ENCODE data around the gene ZNF792. TPM values are rescaled to one million over a fixed set of nuclear protein-coding genes. Genes with fewer than 3 reads are reported as not detected.

Gene ZNF792
- total and polyA plus RNA-seq, 12 donors: 1.6 to 5.9 (median 3.6) TPM

- ATAC-seq (no peak), DNase-seq (no peak)
- Histone ChIP-seq H3K4me3 (no peak overlapping the region), H3K9me3 (no peaks in the 10 kb centered on the region), H3K4me1 (peaks cover 5 to 45% (median 25%) of the 10 kb centered on the region in 9 donors), H3K36me3 (no peaks in the 10 kb centered on the region), H3K27ac (no peak overlapping the region), H3K27me3 (no peaks in the 10 kb centered on the region)
- intact Hi-C loops (cut with DNase I): no loop called here
- TF ChIP-seq, protein P1, sequence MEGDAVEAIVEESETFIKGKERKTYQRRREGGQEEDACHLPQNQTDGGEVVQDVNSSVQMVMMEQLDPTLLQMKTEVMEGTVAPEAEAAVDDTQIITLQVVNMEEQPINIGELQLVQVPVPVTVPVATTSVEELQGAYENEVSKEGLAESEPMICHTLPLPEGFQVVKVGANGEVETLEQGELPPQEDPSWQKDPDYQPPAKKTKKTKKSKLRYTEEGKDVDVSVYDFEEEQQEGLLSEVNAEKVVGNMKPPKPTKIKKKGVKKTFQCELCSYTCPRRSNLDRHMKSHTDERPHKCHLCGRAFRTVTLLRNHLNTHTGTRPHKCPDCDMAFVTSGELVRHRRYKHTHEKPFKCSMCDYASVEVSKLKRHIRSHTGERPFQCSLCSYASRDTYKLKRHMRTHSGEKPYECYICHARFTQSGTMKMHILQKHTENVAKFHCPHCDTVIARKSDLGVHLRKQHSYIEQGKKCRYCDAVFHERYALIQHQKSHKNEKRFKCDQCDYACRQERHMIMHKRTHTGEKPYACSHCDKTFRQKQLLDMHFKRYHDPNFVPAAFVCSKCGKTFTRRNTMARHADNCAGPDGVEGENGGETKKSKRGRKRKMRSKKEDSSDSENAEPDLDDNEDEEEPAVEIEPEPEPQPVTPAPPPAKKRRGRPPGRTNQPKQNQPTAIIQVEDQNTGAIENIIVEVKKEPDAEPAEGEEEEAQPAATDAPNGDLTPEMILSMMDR (IDR thresholded peaks at IDR 0.05): no peak
- WGBS, 2 donors: 89 to 96% methylated on average over 8 of the region's 8 CpGs
These were observed 27.7 kb upstream of the ZNF792 start for GRCh38 chr19:34991542-34992333.

- 89 to 92% methylated on average over 13 of the region's 13 CpGs for WGBS, 2 donors
- Histone ChIP-seq H3K4me3 (no peak overlapping the region), H3K9me3 (no peaks in the 10 kb centered on the region), H3K27me3 (no peaks in the 10 kb centered on the region), H3K27ac (no peak overlapping the region), H3K36me3 (no peaks in the 10 kb centered on the region), H3K4me1 (peaks cover 6 to 39% (median 24%) of the 10 kb centered on the region in 9 donors)
- no peak for DNase-seq
- intact Hi-C loops (cut with DNase I): no loop called here
- ATAC-seq: no peak
- TF ChIP-seq, protein P1 (IDR thresholded peaks at IDR 0.05): no peak
These were observed 26.7 kb upstream of the ZNF792 start for GRCh38 chr19:34990578-34991192.

- intact Hi-C loops (cut with DNase I): no loop called here
- ATAC-seq (no peak), DNase-seq (no peak)
- H3K27me3 ChIP-seq: no peaks in the 10 kb centered on the region
- no peaks in the 10 kb centered on the region for H3K36me3 ChIP-seq
- peaks cover 6 to 35% (median 20%) of the 10 kb centered on the region in 9 donors for H3K4me1 ChIP-seq
- no peak overlapping the region for H3K4me3 ChIP-seq
- WGBS, 2 donors: 62 to 65% methylated on average over 6 of the region's 6 CpGs
- no peaks in the 10 kb centered on the region for H3K9me3 ChIP-seq
- TF ChIP-seq, protein P1 (IDR thresholded peaks at IDR 0.05): no peak
- H3K27ac ChIP-seq: peak overlapping the region in 1 of 10 donors; percentile 20
These were observed 25.3 kb upstream of the ZNF792 start for GRCh38 chr19:34989298-34989697.

DNA sequence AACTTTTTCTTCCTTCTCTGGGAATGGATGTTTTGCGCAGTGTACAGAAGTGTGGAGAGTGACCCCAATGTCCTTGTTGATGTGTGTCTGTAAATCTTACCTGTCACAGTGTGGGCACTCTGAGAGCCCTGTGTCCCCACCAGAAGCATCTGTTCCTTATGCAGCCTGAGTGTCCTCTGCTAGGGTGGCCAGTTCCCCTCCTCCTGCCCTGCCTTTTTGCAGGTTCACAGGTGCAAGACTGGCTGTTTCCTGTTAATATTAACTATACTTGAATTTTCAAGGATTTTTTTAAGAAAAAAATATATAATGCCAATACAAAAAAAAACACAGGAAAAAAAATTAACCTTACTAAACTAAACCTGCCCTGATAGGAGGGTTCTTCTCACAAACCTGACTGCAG, 24.1 kb upstream of the ZNF792 start:
- ATAC-seq: no peak
- WGBS, 2 donors: 96 to 98% methylated on average over 1 of the region's 1 CpG
- H3K27me3 ChIP-seq: no peaks in the 10 kb centered on the region
- DNase-seq: no peak
- TF ChIP-seq, protein P1 (IDR thresholded peaks at IDR 0.05): no peak
- no peak overlapping the region for H3K4me3 ChIP-seq
- H3K27ac ChIP-seq: no peak overlapping the region
- intact Hi-C loops (cut with DNase I): no loop called here
- H3K36me3 ChIP-seq: no peaks in the 10 kb centered on the region
- peaks cover 3 to 30% (median 14%) of the 10 kb centered on the region in 9 donors for H3K4me1 ChIP-seq
- no peaks in the 10 kb centered on the region for H3K9me3 ChIP-seq

Measured in heart right ventricle (tissue), 16 donors.